ENCODE measurements around the gene KRTAP6-3. TPM values are rescaled to one million over a fixed set of nuclear protein-coding genes. Genes with fewer than 3 reads are reported as not detected.

The KRTAP6-3 gene
- total and polyA plus RNA-seq, 2 of the 8 experiments (the other 6 are each of a cell fraction or from before 2014, with no cell fraction given) = not detected

- CTCF ChIA-PET (ENCODE audit: partially characterized antibody) = no interaction called here
- Histone ChIP-seq H2BK20ac (ENCODE audit: low read length) (no peak overlapping the region), H3K9me3 (ENCODE audit: insufficient read depth in 2 of 2, low read depth in 1 of 2, low read length in 1 of 2) (0 out of 4 replicates have a peak, but pooled peaks cover 0 to 4% of the 10 kb centered on the region in 2 experiments), H3K27ac (ENCODE audit: low read depth, low read length) (no peak overlapping the region), H3K36me3 (ENCODE audit: control insufficient read depth in 2 of 4, insufficient read depth in 4 of 4, low read length in 3 of 4) (no peaks in the 10 kb centered on the region), H3K4me3 (ENCODE audit: extremely low read depth in 1 of 4, insufficient read depth in 2 of 4, low read depth in 3 of 4, low read length in 4 of 4) (no peak overlapping the region), H3K4me1 (replicated peaks in 1 of 4; ENCODE audit: control insufficient read depth in 3 of 4, insufficient read depth in 4 of 4, low read length in 3 of 4) (no peaks in the 10 kb centered on the region), H3K56ac (replicated peaks; ENCODE audit: insufficient read length, low read depth, low read length) (no peak overlapping the region), H2BK12ac (ENCODE audit: low read depth, low read length) (no peak overlapping the region), H4K20me1 (replicated peaks in 1 of 2; ENCODE audit: control insufficient read depth in 1 of 2, insufficient read depth in 2 of 2, low read length in 2 of 2) (no peaks in the 10 kb centered on the region), H2BK120ac (replicated peaks; ENCODE audit: low read depth, low read length) (no peak overlapping the region), H4K91ac (replicated peaks; ENCODE audit: insufficient read length, low read length) (no peak overlapping the region), H3K14ac (ENCODE audit: insufficient read length) (no peak overlapping the region), H3K23me2 (ENCODE audit: low read depth, low read length) (no peaks in the 10 kb centered on the region), H2AFZ (ENCODE audit: low read length) (no peak overlapping the region), H3K23ac (ENCODE audit: insufficient read length) (no peak overlapping the region), H3K79me1 (ENCODE audit: low read depth, low read length) (no peaks in the 10 kb centered on the region), H3K4me2 (ENCODE audit: insufficient read depth in 1 of 2, low read depth in 2 of 2, low read length in 2 of 2) (no peak overlapping the region), H4K5ac (ENCODE audit: insufficient read length, low read depth, low read length) (no peak overlapping the region), H2BK15ac (ENCODE audit: low read length) (no peak overlapping the region), H3K18ac (ENCODE audit: extremely low read depth, low read length) (no peak overlapping the region), H2AK5ac (ENCODE audit: low read depth, low read length) (no peak overlapping the region), H3K79me2 (ENCODE audit: control insufficient read depth in 1 of 2, insufficient read depth in 2 of 2, low read length in 2 of 2) (no peaks in the 10 kb centered on the region), H3K27me3 (replicated peaks in 1 of 4; ENCODE audit: control insufficient read depth in 3 of 4, extremely low read depth in 1 of 4, insufficient read depth in 3 of 4, low read length in 3 of 4) (no peaks in the 10 kb centered on the region), H2BK5ac (ENCODE audit: low read depth, low read length) (no peak overlapping the region), H3K9ac (replicated peaks in 1 of 4; ENCODE audit: extremely low read depth in 1 of 4, low read depth in 3 of 4, low read length in 3 of 4) (no peak overlapping the region), H4K8ac (ENCODE audit: extremely low read depth, insufficient read depth, low read length) (no peak overlapping the region), H3K4ac (replicated peaks; ENCODE audit: insufficient read length, low read depth, low read length) (no peak overlapping the region)
- DNase-seq (ENCODE audit: low read depth in 1 of 2, low spot score in 2 of 2) (no peak), FAIRE-seq (no peak)
- TF ChIP-seq CTBP2 (IDR thresholded peaks at IDR 0.05; ENCODE audit: borderline replicate concordance, insufficient read depth, insufficient read length, low read length) = no peak
- TF ChIP-seq POLR2AphosphoS5 (IDR thresholded peaks at IDR 0.05; ENCODE audit: low read depth, low read length) = no peak
- TF ChIP-seq HDAC2 (IDR thresholded peaks at IDR 0.05; ENCODE audit: borderline replicate concordance in 1 of 2, low read depth in 2 of 2, low read length in 2 of 2) = no peak
- TF ChIP-seq EGR1 (IDR thresholded peaks at IDR 0.05; ENCODE audit: borderline replicate concordance, low read depth, low read length) = no peak
- no peak for TF ChIP-seq CHD1 (IDR thresholded peaks at IDR 0.05; ENCODE audit: low read depth, low read length)
- 72% methylated on average over 6 of the region's 6 CpGs; no CpG with 5 or more reads in 1 of the 2 experiments for WGBS, 2 experiments (ENCODE audit: extremely low coverage in 1 of 2, insufficient coverage in 1 of 2, insufficient read length in 1 of 2, insufficient replicate concordance in 2 of 2, low coverage in 1 of 2, low lambda C conversion rate in 2 of 2, missing lambda C conversion rate in 1 of 2)
- POLR2A ChIA-PET (ENCODE audit: partially characterized antibody) = no interaction called here
These were observed 29.2 kb upstream of the KRTAP6-3 start for GRCh38 chr21:30563072-30563471.

Measured in H1 (cell line).